Measurements from ENCODE around the gene ARID4A.
"Not testable (repeated sequence)": the region's sequence is repeated elsewhere in the genome, so short reads cannot be mapped to it uniquely, and the experiment has no call there.

The ARID4A gene

GRCh38 chr14:58298477-58299400 lies at the start of gene ARID4A:
Gene ARID4A (plus strand): TSS chr14:58298555. CDS start chr14:58299855, 1,300 bp downstream.
- DNase-seq = no peak

GRCh38 chr14:58249611-58250010 lies 48.7 kb upstream of the ARID4A start:
- no peak for DNase-seq

DNA sequence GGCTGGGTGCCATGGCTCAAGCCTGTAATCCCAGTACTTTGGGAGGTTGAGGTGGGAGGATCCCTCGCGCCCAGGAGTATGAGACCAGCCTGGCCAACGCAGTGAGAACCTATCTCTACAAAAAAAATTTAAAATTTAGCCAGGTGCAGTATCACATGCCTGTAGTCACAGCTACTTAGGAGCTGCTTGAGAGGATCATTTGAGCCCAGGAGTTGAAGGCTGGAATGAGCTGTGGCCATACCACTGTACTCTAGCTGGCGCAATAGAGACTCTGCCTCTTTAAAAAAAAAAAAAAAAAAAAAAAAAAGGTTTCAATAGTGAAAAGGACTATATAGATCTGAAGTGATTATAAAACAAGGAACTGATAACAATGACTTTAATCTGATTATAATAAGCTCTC lies 40.2 kb upstream of the ARID4A start:
- no peak for DNase-seq

DNA sequence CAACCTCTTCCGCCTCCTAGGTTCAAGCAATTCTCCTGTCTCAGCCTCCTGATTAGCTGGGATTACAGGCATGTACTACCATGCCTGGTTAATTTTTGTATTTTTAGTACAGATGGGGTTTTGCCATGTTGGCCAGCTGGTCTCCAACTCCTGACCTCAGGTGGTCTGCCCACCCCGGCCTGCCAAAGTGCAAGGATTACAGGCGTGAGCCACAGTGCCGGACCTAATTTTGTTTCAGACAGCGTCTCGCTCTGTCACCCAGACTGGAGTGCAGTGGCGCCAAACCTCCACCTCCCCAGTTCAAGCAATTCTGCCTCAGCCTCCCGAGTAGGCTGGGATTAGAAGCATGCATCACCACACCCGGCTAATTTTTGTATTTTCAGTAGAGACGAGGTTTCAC lies 36.4 kb upstream of the ARID4A start:
- DNase-seq = not testable (repeated sequence)

DNA sequence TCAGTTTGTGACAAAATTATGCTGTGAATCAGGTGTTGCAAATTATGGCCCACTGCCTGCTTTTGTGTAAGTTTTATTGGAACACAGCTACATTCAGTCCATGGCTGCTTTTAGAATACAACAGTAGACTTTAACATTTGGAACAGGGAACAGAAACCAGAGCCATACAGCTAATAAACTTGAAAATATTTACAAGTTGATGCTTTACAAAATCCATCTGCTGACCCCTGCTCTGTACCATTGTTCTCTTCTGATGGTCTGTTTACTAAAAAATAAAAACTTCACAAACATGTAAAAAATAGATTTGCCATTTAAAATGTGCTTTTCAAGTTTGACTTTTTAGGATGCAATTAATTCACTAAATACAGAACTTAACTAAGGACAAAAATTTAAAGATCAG lies 33.0 kb upstream of the ARID4A start:
- no peak for DNase-seq

DNA sequence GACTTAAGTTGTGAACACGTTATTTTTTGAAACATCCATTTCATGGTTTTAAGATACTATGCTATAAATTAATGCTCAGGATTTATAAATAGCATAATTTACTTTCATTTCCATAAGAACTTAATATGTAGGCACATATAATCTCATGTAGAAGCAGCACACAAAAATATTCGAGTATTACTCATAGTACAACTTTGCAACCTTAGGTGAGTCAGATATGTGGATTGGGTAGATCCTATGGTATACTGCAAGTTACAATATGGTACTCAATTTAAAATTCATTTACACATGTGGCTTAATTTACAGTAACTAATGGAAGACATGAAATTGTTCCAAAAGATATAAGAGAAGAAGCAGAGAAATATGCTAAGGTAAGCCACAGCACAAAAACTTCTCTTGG lies 27.7 kb upstream of the ARID4A start:
- no peak for DNase-seq

DNA sequence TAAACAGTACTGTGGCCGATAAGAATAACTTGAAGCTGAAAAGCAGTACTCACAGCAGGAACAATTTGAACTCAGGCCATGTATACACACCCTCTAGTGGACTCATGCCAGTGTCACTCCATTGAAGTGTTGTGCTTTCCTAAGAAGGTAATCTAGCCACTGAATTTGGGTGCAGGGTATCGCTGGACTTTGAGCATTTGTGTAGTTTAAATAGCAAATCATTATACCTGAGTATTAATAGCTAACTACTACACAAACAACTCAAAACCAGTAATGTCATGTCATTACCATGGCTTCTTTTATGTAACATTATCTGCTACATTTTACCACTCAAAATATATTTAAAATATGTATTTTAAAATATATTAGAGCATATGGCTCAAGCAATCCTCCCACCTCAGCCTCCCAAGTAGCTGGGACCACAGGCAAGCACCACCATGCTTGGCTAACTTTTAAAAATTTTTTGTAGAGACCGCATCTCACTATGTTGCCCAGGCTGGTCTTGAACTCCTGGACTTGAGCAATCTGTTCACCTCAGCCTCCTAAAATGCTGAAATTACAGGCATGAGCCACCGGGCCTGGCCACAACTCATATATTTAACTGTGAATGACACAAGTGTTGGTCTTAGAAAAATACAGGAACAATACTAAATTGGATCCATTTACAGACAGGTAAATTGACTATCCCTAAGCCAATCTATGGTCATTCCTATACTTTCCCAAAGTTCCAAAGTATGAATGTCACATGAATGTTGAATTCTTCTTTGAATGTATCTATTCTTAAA lies 25.6 kb upstream of the ARID4A start:
- peak; percentile 18 for DNase-seq

- no peak for DNase-seq
Measured at GRCh38 chr14:58274881-58275280, 23.5 kb upstream of the ARID4A start.

GRCh38 chr14:58275527-58276190 lies 22.7 kb upstream of the ARID4A start:
- DNase-seq = no peak

DNA sequence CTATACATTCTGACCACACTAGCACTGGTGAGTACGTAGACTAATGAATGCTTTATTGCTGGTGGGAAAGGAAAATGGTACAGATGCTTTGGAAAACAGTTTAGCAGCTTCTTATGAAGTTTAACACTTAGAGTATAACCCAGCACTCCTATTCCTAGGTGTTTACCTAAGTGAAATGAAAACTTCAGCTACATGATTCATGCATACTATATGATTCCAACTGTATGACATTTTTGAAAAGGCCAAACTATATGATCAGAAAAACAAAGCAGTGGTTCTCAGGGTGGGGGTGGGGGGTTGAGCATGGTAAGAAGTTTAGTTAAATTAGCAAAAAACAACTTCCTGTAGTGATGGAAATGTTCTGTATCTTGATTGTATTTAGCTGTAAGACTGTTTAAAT lies 22.1 kb upstream of the ARID4A start:
- no peak for DNase-seq

- no peak for DNase-seq
Measured at GRCh38 chr14:58278177-58278576, 20.2 kb upstream of the ARID4A start.

DNA sequence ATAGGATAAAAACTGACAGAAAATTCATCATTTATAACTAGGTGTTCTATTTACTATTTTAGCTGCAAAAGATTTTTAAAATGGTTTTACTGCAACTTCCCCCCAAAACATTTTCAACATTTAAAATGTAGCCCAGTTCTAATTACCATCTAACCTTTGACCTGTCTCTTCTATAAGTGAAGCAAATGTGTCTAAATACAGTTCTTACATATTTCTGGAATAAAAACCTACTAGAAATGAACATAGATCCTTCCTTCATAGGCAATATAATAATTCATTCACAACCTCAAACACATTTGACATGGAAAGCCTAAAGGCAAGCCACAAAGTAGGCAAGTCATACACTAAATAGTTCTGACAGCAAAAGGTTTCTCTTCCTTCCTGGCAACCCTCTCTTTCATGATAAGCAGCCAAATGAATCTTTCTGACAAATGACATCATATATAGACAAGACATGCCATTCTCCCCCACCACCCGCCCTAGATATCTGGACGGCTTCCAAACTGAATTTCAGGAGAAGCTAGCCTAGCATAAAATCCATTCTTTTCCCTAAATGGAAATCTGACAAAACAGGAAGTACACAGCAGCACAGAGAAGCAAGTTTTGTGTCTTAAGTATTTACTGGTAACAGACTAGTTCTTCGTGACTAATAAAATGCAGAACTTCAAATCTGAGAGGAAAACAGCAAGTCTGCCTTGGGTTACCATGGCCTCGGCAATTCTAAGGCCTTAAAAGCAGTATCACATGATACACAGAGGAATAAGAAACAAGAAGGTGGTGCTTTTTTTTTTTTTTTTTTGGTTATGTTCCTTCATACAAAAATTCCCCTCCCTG lies 17.2 kb upstream of the ARID4A start:
- peak; percentile 95 for DNase-seq

DNA sequence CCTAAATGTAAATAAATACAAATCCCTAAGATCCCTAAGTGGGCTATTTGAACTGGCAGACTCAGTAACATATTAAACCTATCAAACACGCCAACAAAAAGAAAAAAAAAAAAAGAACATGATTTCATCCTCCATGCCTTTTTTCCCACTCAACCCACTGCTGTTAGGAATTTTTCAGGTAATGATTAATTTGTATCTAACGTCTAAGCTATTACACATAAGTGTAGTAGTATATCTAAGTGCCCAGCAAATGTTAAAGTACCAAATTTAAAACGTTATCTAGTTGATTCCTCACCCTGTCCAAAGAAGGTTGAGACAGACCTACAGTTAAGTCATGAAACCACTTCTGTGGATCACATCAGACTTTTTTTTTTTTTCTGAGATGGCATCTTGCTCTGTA lies 16.4 kb upstream of the ARID4A start:
- DNase-seq = no peak

- no peak for DNase-seq
Measured at GRCh38 chr14:58282925-58283593, 15.3 kb upstream of the ARID4A start.

- DNase-seq = no peak
Measured at GRCh38 chr14:58283730-58284129, 14.6 kb upstream of the ARID4A start.

- no peak for DNase-seq
Measured at GRCh38 chr14:58285132-58285531, 13.2 kb upstream of the ARID4A start.

DNA sequence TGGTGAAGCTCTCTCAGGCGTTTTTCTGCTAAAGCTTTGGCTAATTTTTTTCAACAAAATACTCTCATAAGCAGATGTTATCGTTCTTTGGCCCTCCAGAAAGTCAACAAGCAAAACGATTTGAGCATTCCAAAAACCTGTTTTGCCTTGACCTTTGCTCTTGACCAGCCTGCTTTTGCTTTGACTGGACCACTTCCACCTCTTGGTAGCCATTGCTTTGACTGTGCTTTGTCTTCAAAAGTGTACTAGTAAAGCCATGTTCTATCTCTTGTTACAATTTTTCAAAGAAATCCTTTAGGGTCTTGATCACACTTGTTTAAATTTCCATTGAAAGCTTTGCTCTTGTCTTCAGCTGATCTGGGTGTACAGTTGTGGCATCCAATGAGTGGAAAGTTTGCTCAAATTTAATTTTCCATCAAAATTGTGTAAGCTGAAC lies 10.7 kb upstream of the ARID4A start:
- DNase-seq = no peak

- DNase-seq = no peak
Measured at GRCh38 chr14:58288106-58288792, 10.1 kb upstream of the ARID4A start.

DNA sequence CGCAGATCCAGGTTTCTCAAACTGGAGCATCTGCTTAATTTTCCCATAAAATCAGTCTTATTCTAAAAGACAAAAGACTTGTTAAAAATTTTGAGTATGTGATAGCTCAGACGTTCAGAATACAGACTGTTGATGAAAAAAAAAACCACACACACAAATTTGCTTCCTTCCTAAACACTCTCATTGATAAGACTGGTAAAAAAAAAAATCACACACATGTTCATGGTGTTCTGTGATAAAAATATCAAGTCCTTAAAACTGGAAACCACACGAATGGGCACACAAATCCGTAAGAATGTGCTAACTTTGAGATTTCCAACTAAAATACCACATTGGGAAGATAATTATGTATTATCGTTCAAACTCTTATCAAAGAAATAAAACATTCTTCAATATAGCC lies 6.7 kb upstream of the ARID4A start:
- DNase-seq = no peak

GRCh38 chr14:58292187-58292586 lies 6.2 kb upstream of the ARID4A start:
- peak; percentile 44 for DNase-seq

GRCh38 chr14:58294201-58294600 lies 4.2 kb upstream of the ARID4A start:
- no peak for DNase-seq
